ENCODE measurements around the gene AP1S1.
"Not testable (repeated sequence)": the region's sequence is repeated elsewhere in the genome, so short reads cannot be mapped to it uniquely, and the experiment has no call there.

AP1S1 gene

GRCh38 chr7:101153969-101154692, at the start of gene AP1S1:
AP1S1 (plus strand) TSS chr7:101154476; CDS start chr7:101154515, 39 bp downstream.
- peak; percentile 92 for DNase-seq

DNA sequence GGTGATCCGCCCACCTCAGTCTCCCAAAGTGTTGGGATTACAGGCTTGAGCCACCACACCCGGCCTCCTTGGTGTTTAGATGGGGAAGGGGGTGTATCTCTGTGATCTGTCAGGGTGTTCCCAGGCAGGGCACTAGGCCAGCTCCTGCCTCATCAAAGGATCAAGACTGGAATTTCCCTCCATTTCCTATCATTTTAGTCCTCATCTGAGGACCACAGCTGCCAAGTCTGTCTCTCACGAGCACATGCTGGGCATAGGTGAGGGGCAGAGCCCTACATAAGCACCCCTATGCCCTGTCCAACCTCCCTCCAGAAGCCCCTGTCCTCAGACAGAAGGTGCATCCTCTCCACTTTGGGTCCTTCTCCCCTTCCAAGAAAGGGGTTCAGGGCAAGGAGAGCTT, 49.5 kb upstream of the AP1S1 start:
- DNase-seq: no peak

DNA sequence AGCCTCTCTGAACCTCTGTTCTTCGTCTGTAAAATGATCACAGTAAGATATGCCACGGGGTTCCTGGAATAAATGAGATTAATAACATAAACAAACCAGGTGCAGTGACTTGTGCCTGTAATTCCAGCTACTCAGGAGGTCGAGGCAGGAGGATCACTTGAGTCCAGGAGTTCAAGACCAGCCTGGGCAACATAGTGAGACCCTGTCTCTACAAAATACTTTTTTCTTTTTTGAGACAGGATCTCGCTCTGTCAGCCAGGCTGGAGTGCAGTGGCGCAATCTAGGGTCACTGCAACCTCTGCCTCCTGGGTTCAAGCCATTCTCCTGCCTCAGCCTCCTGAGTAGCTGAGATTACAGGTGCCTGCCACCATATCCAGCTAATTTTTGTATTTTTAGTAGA, 49.0 kb upstream of the AP1S1 start:
- DNase-seq: not testable (repeated sequence)

- no peak for DNase-seq
Observed at GRCh38 chr7:101106386-101106785, 47.9 kb upstream of the AP1S1 start.

GRCh38 chr7:101108330-101108857, 45.9 kb upstream of the AP1S1 start:
- peak; percentile 4 for DNase-seq

DNA sequence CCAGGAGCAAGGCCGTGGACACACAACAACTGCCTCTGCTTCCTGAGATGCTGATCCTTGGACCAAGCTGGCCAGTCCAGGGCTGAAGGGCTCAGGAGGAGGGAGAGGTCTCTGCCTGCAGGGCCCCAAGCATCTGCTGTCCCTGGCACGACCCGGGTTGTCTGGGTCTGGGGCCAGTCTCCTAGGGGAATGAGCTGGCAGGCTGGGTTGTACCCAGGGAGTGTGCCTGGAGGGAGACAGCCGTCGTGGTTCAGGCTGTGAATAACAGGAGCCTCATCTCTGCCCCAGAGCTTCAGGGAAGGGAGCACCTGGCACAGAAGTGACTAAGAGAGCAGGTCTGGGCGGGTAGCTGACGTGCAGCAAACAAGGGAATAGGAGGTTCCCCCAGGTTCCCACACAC, 45.3 kb upstream of the AP1S1 start:
- DNase-seq: no peak

DNA sequence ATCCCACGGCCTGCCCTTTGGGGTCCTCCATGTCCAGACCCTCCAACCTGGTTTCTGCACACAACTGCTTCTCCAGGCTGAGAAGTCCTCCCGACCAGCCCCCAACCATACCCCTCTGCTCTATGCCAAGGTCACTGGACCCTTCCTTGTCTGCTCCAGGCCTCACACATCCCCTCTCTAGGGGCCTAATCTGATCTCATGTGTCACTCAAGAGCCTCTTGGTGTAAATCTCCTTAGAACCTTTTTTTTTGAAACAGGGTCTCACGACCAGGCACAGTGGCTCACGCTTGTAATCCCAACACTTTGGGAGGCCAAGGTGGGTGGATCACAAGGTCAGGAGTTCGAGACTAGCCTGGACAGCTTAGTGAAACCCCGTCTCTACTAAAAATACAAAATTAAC, 44.9 kb upstream of the AP1S1 start:
- no peak for DNase-seq

DNA sequence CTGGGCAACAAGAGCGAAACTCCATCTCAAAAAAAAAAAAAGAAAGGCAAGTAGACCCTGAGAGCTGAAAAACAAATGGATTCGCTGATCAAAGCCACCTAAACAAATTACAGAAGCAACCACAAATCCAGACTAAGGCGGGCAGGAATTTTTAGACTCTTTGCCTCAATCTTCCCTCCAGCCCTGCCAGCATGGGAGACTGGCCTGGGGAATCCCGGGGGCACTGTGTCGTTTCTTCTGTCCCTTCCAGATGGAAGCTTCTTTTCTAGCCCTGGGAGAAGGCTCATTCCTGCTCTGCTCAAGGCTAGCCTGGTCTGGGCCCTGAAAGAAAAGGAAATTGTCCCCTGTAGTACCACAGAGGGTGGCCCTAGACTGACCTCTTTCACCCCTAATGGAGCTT, 43.0 kb upstream of the AP1S1 start:
- no peak for DNase-seq

DNA sequence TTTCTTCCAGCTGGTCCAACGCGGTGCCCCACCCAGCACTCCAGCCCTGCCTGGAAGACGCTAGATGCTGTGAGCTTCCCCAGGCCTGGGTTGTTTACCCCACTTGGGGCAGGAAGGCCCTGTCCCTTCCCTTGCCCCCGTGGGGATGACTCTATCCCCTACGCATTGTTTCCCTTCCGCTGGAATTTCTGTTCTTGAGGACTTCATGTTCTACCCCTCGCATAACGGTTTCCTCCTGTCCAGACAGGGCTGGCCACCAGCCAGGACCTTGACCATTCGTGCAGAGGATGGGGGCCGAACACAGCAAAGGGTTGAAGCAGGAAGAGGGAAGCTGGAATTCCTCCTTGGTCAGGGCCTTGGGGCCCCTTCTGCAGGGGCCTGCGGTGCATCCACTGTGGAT, 42.0 kb upstream of the AP1S1 start:
- peak; percentile 2 for DNase-seq

GRCh38 chr7:101113140-101113539, 41.1 kb upstream of the AP1S1 start:
- DNase-seq: not testable (repeated sequence)

- DNase-seq: no peak
Observed at GRCh38 chr7:101113836-101114235, 40.4 kb upstream of the AP1S1 start.

DNA sequence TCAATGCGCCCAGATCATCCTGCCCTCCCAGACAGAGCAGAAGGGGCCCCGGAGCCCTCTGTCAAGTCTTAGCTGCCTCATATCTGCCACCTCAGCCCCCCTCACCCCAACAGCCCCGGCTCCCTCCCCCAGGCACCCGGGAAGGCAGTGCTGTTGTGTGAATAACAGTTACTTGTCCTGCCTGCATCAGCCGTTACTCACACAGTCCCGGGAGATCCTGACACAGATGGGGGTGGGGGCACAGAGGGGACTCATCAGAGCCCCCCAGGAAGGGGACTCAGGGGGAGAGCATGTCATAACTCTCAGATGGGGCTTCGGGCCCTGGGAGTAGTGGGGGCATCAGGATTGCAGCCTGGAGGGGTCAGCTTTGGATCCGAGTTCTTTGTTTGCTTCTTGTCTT, 39.8 kb upstream of the AP1S1 start:
- no peak for DNase-seq

GRCh38 chr7:101115215-101115614, 39.1 kb upstream of the AP1S1 start:
- no peak for DNase-seq

DNA sequence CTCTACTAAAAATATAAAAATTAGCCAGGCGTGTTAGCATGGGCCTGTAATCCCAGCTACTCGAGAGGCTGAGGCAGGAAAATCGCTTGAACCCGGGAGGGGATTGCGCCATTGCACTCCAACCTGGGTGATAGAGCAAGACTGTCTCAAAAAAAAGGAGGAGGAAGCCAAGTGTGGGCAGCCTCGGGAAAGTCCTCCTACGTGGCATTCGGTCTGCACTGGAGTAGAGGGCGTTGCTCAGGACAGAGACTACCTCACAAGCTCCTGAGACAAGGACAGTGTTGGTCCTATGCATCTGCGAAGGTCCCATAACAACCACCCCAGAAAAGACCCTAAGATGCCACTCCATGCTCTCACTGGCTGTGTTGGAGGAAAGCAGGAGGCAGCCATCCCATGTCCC, 37.4 kb upstream of the AP1S1 start:
- no peak for DNase-seq

DNA sequence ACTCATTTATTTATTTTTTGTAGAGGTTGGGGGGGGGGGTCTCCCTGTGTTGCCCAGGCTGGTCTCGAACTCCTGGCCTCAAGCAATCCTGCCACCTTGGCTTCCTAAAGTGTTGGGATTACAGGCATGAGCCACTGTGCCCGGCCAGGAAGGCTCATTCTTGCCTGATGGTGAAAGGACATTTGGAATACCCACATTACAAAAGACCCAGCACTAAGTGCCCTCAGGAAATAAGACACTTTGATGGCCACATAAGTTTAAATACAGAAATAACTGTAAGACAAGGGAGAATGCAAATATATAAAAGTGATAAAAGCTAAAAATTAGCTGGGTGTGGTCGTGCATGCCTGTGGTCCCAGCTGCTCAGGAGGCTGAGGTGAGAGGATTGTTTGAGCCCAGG, 35.4 kb upstream of the AP1S1 start:
- DNase-seq: no peak

- no peak for DNase-seq
Observed at GRCh38 chr7:101119876-101120275, 34.4 kb upstream of the AP1S1 start.

DNA sequence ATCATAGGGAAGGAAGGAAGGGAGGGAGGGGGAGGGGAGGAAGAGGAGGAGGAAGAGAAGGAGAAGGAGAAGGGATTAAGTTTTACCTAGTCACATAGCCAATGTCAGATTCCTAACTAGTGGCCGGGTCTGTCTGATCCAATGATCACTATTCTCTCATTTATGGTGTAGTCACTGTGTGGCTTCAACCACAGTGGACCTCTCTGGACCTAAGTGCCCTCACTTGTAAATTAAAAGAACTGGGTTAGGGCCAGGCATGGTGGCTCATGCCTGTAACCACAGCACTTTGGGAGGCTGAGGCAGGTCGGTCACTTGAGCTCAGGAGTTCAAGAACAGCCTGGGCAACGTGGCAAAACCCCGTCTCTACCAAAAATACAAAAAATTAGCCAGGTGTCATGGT, 34.0 kb upstream of the AP1S1 start:
- no peak for DNase-seq

DNA sequence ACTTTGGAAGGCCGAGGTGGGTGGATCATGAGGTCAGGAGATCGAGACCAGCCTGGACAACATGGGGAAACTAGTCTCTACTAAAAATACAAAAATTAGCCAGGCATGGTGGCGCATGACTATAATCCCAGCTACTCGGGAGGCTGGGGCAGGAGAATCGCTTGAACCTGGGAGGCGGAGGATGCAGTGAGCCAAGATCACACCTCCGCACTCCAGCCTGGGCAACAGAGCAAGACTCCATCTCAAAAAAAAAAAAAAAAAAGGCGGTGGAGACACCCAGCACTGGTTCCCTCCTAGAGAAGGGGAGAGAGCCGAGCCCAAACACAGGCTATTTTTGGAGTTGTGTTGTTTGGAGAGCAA, 32.7 kb upstream of the AP1S1 start:
- DNase-seq: not testable (repeated sequence)

DNA sequence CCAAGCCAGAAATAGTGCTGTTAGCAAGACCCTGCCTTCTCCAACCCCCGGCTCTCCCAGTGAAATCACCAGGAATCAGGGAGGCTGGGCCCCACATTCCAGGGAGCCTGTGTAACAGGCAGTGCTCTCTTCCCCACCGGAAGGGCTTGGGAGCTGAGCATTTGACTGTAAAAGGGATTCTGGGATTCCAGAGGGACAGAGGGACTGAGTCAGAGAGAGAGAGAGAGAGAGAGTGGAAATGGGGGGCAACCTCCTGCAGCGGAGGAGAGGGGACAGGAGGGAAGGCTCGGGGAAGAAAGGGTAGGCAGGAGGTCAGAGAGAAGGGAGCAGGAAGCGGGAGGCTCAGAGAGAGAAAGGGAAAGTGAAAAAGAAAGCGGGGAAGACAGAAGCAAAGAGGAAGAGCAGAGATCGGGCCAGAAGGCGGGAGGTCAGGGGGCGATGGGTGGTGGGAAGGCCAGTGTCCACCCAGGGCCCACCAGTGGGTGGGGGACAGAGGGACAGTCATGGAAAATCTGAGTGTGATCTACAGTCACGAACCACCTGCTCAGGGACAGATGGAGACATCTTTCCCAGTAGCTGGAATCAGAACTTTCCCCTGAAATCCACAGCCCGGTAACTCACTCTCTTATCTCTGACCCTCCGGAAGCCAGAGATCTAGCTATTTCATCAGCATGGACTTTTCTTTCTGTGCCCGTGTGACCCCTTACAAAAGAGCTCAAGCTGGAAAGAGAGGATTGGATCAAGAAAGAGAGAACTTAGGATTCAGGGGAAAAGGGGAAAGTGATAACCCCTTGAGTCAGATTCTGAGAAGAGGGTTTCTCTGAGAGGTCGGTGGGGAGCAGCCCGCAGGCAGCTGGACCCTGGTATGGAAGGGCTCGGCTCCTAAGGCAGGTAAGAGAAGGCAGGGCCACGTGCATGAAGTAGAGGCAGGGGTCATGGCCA, 32.0 kb upstream of the AP1S1 start:
- DNase-seq: no peak

- no peak for DNase-seq
Observed at GRCh38 chr7:101122933-101123702, 31.2 kb upstream of the AP1S1 start.

GRCh38 chr7:101123703-101124068, 30.6 kb upstream of the AP1S1 start:
- no peak for DNase-seq

- DNase-seq: no peak
Observed at GRCh38 chr7:101124376-101125056, 29.8 kb upstream of the AP1S1 start.
